ENCODE measurements around the gene ALDH1A1.

Gene ALDH1A1

DNA sequence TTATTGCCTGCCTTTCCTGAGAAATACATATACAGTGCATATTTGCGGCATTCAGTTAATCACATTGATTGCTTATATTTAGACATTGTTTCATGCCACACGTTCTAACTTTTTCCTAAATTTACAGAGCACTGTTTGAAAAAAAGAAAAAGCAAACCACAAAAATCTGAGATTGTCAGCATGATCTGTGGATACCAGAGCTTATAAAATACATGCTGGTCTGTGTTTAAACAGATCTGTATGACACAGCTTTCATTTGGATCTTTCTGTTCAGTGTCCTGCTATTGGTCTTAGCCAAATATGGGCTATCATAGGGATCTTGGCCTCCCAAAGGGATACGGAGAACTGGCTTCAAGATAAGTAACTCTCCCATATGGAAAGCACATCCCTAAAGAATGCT is 20.2 kb downstream of the ALDH1A1 start:
- no peak for TF ChIP-seq POLR2A (IDR thresholded peaks at IDR 0.05; ENCODE audit: extremely low read depth, insufficient read length)
- TF ChIP-seq, protein P1, sequence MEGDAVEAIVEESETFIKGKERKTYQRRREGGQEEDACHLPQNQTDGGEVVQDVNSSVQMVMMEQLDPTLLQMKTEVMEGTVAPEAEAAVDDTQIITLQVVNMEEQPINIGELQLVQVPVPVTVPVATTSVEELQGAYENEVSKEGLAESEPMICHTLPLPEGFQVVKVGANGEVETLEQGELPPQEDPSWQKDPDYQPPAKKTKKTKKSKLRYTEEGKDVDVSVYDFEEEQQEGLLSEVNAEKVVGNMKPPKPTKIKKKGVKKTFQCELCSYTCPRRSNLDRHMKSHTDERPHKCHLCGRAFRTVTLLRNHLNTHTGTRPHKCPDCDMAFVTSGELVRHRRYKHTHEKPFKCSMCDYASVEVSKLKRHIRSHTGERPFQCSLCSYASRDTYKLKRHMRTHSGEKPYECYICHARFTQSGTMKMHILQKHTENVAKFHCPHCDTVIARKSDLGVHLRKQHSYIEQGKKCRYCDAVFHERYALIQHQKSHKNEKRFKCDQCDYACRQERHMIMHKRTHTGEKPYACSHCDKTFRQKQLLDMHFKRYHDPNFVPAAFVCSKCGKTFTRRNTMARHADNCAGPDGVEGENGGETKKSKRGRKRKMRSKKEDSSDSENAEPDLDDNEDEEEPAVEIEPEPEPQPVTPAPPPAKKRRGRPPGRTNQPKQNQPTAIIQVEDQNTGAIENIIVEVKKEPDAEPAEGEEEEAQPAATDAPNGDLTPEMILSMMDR (IDR thresholded peaks at IDR 0.05; ENCODE audit: low read depth, low read length) = no peak
- DNase-seq (ENCODE audit: low read depth) = no peak
- H3K4me3 ChIP-seq (ENCODE audit: low read depth, low read length) = no peak overlapping the region

DNA sequence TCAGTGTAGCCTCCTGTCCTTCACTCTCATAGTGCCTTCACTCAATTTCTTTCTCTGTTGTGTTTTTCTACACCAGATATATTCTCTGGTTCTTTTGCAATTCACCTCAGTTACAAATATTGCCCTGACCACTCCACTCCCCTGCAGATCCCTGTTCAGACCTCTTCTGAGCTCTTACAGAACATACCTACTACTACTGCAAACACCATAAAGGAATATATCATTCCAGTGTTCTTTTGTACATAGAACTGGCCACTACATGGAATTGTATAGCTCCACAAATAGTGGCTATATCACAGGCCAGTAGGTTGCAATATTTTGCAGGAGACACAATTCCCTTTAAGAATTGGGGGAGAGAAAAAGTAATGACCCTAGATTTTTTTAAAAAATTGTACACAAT is 21.0 kb downstream of the ALDH1A1 start:
- no peak for TF ChIP-seq MYC (IDR thresholded peaks at IDR 0.05; ENCODE audit: low read depth, low read length)
- no peak for TF ChIP-seq POLR2A (IDR thresholded peaks at IDR 0.05; ENCODE audit: extremely low read depth, insufficient read length)
- TF ChIP-seq, protein P1 (IDR thresholded peaks at IDR 0.05; ENCODE audit: low read depth, low read length) = no peak
- TF ChIP-seq, protein P2, sequence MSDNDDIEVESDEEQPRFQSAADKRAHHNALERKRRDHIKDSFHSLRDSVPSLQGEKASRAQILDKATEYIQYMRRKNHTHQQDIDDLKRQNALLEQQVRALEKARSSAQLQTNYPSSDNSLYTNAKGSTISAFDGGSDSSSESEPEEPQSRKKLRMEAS (IDR thresholded peaks at IDR 0.05; ENCODE audit: low read depth, low read length) = no peak
- H3K4me3 ChIP-seq (ENCODE audit: low read depth, low read length) = no peak overlapping the region
- no peak for DNase-seq (ENCODE audit: low read depth)

DNA sequence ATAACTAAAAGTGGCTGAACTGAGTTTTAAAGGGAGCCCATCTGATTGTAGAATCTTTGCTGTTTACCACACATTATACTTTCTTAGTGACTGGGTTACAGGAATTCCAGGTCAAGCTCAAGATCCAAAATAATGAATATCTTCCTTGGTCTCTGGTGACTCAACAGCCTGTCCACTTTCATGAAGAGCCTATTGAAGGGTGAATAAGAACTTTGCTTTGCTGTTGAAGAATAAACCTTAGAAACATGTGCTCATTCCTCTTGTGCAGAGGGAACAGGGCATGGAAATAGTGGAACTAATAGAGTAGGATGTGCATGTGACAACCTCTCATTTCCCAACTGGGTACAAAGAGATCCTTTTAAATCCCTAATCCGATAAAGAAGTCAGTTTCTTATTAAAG is 21.4 kb downstream of the ALDH1A1 start:
- DNase-seq (ENCODE audit: low read depth) = no peak
- no peak overlapping the region for H3K4me3 ChIP-seq (ENCODE audit: low read depth, low read length)
- TF ChIP-seq, protein P1 (IDR thresholded peaks at IDR 0.05; ENCODE audit: low read depth, low read length) = no peak
- no peak for TF ChIP-seq MYC (IDR thresholded peaks at IDR 0.05; ENCODE audit: low read depth, low read length)
- TF ChIP-seq, protein P2 (IDR thresholded peaks at IDR 0.05; ENCODE audit: low read depth, low read length) = no peak
- TF ChIP-seq POLR2A (IDR thresholded peaks at IDR 0.05; ENCODE audit: extremely low read depth, insufficient read length) = no peak

DNA sequence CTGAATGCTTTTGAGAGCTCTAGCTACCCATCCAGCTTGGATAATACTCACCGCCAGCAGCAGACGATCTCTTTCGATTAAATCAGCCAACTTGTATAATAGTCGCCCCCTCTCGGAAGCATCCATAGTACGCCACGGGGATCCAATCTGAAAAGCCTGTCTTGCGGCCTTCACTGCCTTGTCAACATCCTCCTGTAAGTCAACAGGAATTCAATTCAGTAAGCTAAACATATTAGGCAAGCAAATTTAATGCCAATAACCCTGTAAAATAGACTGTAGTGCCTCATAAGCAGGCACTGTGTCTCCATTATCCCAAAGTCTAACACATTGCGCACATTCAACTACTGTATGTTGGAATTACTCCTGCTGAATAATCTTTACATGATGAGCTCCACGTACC is 22.0 kb downstream of the ALDH1A1 start:
- TF ChIP-seq, protein P1 (IDR thresholded peaks at IDR 0.05; ENCODE audit: low read depth, low read length) = no peak
- no peak for TF ChIP-seq POLR2A (IDR thresholded peaks at IDR 0.05; ENCODE audit: extremely low read depth, insufficient read length)
- TF ChIP-seq, protein P2 (IDR thresholded peaks at IDR 0.05; ENCODE audit: low read depth, low read length) = no peak
- no peak for TF ChIP-seq MYC (IDR thresholded peaks at IDR 0.05; ENCODE audit: low read depth, low read length)

DNA sequence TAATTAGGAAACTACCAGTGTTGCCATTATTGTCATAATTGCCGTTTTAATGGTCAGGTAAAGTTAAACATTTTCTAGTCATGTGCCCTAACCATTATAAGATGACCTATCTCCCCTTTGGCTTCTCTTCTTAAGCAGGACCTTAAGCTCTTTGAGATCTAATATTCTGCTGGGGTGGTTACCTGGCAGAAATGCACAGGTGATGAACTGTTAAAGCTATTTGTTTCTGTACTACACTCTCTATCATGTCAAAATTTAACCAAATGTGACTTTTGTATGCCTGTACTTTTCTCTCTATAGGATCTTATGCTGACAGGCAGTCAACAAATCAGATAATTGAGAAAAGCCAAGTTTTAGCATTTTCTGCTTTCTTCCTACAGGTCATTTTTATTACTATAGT is 23.3 kb downstream of the ALDH1A1 start:
- DNase-seq (ENCODE audit: low read depth) = no peak
- H3K4me3 ChIP-seq (ENCODE audit: low read depth, low read length) = no peak overlapping the region
- TF ChIP-seq, protein P1 (IDR thresholded peaks at IDR 0.05; ENCODE audit: low read depth, low read length) = no peak
- no peak for TF ChIP-seq MYC (IDR thresholded peaks at IDR 0.05; ENCODE audit: low read depth, low read length)

More for the DNA sequence above, 22.0 kb downstream of the ALDH1A1 start:
- DNase-seq (ENCODE audit: low read depth) = no peak
- no peak overlapping the region for H3K4me3 ChIP-seq (ENCODE audit: low read depth, low read length)

DNA sequence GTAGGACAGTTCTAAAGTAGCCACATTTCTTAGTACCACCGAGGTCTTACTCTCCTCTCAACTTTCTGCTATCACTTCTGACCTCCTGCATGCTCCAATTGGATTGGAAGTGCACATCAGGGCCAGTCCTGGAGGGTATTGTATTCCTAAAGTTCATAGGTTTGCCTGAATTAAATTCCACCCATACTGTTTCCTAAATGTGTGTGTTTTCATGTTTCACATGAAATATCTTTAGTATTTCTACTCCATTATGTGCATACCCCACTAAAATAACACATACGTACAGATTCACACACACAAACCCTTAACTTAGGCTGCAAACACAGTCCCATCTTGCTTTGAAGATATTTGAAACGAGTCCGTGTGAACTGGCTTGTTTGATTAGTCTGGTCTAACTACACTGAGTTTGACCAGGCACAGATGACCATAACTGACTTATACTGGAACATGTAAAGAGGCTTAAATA is 24.8 kb downstream of the ALDH1A1 start:
- H3K4me3 ChIP-seq (ENCODE audit: low read depth, low read length) = no peak overlapping the region
- TF ChIP-seq MYC (IDR thresholded peaks at IDR 0.05; ENCODE audit: low read depth, low read length) (no peak), POLR2A (IDR thresholded peaks at IDR 0.05; ENCODE audit: extremely low read depth, insufficient read length) (no peak)
- TF ChIP-seq, protein P1 (IDR thresholded peaks at IDR 0.05; ENCODE audit: low read depth, low read length) = no peak
- TF ChIP-seq, protein P2 (IDR thresholded peaks at IDR 0.05; ENCODE audit: low read depth, low read length) = no peak
- no peak for DNase-seq (ENCODE audit: low read depth)

Measured in NB4 (cell line).